SK-N-SH (cell line): Measurements from ENCODE around the gene CD180.

Source experiments
- ELF1 ChIP-seq: IDR thresholded peaks from 2 replicates; pipeline ENCODE4 v1.4.0; 2012
- EP300 ChIP-seq, 2 experiments: IDR thresholded peaks; 2 replicates each; pipeline versions ENCODE4 v1.4.0 to v1.6.1; 2012; ENCODE audit warnings: borderline replicate concordance in 1 of 2, low read depth in 1 of 2, low read length in 1 of 2
- EZH2phosphoT487 ChIP-seq: fragments of 200-600 bp; sonication (generic); IDR thresholded peaks from 2 replicates; pipeline ENCODE4 v1.6.1; 2017; ENCODE audit warnings: low read depth, mixed run types, mild to moderate bottlenecking, antibody characterized with exemption, moderate library complexity, borderline replicate concordance
- GABPA ChIP-seq: IDR thresholded peaks from 2 replicates; pipeline ENCODE4 v1.4.0; 2012; ENCODE audit warnings: low read depth, mild to moderate bottlenecking
- NFIC ChIP-seq: IDR thresholded peaks from 2 replicates; pipeline ENCODE4 v1.4.0; 2012; ENCODE audit warnings: borderline replicate concordance
- POLR2AphosphoS5 ChIP-seq: IDR thresholded peaks from 2 replicates; pipeline ENCODE4 v1.6.1; 2012; ENCODE audit warnings: low read depth, low read length
- RAD21 ChIP-seq: IDR thresholded peaks from 2 replicates; pipeline ENCODE4 v1.6.1; 2012; ENCODE audit warnings: mild to moderate bottlenecking, low read length
- RFX5 ChIP-seq: IDR thresholded peaks from 2 replicates; pipeline ENCODE4 v1.6.1; 2012; ENCODE audit warnings: mild to moderate bottlenecking, improper control_type of control experiment, low read length
- RXRA ChIP-seq: IDR thresholded peaks from 2 replicates; pipeline ENCODE4 v1.4.0; 2012; ENCODE audit warnings: low read depth, mild to moderate bottlenecking, borderline replicate concordance
- TAF1 ChIP-seq: IDR thresholded peaks from 2 replicates; pipeline ENCODE4 v1.6.1; 2012; ENCODE audit warnings: low read depth, mild to moderate bottlenecking, low read length, moderate library complexity, borderline replicate concordance
- TCF12 ChIP-seq: IDR thresholded peaks from 2 replicates; pipeline ENCODE4 v1.4.0; 2012
- TF ChIP-seq, protein P1 (sequence below): fragments of 200-600 bp; sonication (generic); IDR thresholded peaks from 2 replicates; pipeline ENCODE4 v1.6.1; 2017; ENCODE audit warnings: antibody characterized with exemption, mild to moderate bottlenecking, moderate library complexity
- TF ChIP-seq, protein P2 (sequence below): IDR thresholded peaks from 2 replicates; pipeline ENCODE4 v1.4.0; 2012; ENCODE audit warnings: low read depth, borderline replicate concordance
- TF ChIP-seq, protein P3 (sequence below): IDR thresholded peaks from 2 replicates; pipeline ENCODE4 v1.6.1; 2012; ENCODE audit warnings: mild to moderate bottlenecking, low read depth, low read length, moderate library complexity

DNA sequence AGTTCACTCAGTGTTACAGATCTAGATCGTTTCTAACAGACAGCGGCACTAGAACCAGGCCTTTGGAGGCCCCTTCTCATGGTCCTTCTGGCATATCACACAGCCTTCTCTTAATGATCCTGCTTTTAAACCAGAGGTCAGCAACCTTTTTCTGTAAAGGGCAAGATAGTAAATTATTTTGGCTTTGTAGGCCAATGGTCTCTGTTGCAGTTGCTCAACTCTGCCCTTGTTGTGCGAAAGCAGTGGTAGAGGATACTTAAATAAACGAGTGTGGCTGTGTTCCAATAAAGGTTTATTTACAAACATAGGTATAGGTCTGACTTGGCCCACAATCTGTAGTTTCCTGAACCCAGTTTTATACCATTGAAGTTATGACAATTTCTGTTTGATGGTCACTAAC, 47.3 kb upstream of the CD180 start:
- TF ChIP-seq NFIC (no peak), ELF1 (no peak), TAF1 (no peak), RXRA (no peak), EP300 (IDR thresholded peaks at IDR 0.05; ENCODE audit: borderline replicate concordance in 1 of 2, low read depth in 1 of 2, low read length in 1 of 2) (no peak), POLR2AphosphoS5 (no peak), EZH2phosphoT487 (no peak), RFX5 (no peak), TCF12 (no peak), RAD21 (no peak), GABPA (no peak)
- TF ChIP-seq, protein P1, sequence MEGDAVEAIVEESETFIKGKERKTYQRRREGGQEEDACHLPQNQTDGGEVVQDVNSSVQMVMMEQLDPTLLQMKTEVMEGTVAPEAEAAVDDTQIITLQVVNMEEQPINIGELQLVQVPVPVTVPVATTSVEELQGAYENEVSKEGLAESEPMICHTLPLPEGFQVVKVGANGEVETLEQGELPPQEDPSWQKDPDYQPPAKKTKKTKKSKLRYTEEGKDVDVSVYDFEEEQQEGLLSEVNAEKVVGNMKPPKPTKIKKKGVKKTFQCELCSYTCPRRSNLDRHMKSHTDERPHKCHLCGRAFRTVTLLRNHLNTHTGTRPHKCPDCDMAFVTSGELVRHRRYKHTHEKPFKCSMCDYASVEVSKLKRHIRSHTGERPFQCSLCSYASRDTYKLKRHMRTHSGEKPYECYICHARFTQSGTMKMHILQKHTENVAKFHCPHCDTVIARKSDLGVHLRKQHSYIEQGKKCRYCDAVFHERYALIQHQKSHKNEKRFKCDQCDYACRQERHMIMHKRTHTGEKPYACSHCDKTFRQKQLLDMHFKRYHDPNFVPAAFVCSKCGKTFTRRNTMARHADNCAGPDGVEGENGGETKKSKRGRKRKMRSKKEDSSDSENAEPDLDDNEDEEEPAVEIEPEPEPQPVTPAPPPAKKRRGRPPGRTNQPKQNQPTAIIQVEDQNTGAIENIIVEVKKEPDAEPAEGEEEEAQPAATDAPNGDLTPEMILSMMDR, result no peak
- TF ChIP-seq, protein P2, sequence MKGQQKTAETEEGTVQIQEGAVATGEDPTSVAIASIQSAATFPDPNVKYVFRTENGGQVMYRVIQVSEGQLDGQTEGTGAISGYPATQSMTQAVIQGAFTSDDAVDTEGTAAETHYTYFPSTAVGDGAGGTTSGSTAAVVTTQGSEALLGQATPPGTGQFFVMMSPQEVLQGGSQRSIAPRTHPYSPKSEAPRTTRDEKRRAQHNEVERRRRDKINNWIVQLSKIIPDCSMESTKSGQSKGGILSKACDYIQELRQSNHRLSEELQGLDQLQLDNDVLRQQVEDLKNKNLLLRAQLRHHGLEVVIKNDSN, result no peak
- TF ChIP-seq, protein P3, sequence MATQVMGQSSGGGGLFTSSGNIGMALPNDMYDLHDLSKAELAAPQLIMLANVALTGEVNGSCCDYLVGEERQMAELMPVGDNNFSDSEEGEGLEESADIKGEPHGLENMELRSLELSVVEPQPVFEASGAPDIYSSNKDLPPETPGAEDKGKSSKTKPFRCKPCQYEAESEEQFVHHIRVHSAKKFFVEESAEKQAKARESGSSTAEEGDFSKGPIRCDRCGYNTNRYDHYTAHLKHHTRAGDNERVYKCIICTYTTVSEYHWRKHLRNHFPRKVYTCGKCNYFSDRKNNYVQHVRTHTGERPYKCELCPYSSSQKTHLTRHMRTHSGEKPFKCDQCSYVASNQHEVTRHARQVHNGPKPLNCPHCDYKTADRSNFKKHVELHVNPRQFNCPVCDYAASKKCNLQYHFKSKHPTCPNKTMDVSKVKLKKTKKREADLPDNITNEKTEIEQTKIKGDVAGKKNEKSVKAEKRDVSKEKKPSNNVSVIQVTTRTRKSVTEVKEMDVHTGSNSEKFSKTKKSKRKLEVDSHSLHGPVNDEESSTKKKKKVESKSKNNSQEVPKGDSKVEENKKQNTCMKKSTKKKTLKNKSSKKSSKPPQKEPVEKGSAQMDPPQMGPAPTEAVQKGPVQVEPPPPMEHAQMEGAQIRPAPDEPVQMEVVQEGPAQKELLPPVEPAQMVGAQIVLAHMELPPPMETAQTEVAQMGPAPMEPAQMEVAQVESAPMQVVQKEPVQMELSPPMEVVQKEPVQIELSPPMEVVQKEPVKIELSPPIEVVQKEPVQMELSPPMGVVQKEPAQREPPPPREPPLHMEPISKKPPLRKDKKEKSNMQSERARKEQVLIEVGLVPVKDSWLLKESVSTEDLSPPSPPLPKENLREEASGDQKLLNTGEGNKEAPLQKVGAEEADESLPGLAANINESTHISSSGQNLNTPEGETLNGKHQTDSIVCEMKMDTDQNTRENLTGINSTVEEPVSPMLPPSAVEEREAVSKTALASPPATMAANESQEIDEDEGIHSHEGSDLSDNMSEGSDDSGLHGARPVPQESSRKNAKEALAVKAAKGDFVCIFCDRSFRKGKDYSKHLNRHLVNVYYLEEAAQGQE, result no peak
